Mononuclear cell (primary cell): ENCODE measurements around the gene KCP. TPM values are rescaled to one million over a fixed set of nuclear protein-coding genes. Genes with fewer than 3 reads are reported as not detected.
"Not testable (repeated sequence)": the region's sequence is repeated elsewhere in the genome, so short reads cannot be mapped to it uniquely, and the experiment has no call there.

Experiments used
- H3K27me3 ChIP-seq: 2 replicates; pipeline ENCODE4 v1.6.0; 2011; ENCODE audit warnings: low read length, control low read depth; ENCODE audit not compliant: insufficient read depth
- H3K4me1 ChIP-seq: 2 replicates; pipeline ENCODE4 v1.5.1; 2011; ENCODE audit warnings: mild to moderate bottlenecking, low read length, control low read depth; ENCODE audit not compliant: insufficient read depth
- H3K4me3 ChIP-seq: 2 replicates; pipeline ENCODE4 v1.5.1; 2011; ENCODE audit warnings: mild to moderate bottlenecking, low read length, moderate library complexity
- H3K9me3 ChIP-seq: 2 replicates; pipeline ENCODE4 v1.5.1; 2011; ENCODE audit warnings: low read depth, mild to moderate bottlenecking, control low read depth, low read length
- total RNA-seq: library from RNA; depleted of rRNA; stranded (reverse); fragments of >200 nt; gene quantifications from one replicate; pipeline ENCODE4 v1.2.3, GENCODE V29; 2012

Gene KCP
- total RNA-seq, 1 donor = 0.10 TPM

- Histone ChIP-seq H3K9me3 (no peaks in the 10 kb centered on the region), H3K27me3 (peaks cover 14% of the 10 kb centered on the region), H3K4me1 (peaks cover 4% of the 10 kb centered on the region), H3K4me3 (no peak overlapping the region)
Measured at GRCh38 chr7:128918016-128918665, 7.6 kb upstream of the KCP start.

GRCh38 chr7:128917122-128917521 lies 6.6 kb upstream of the KCP start:
- no peaks in the 10 kb centered on the region for H3K9me3 ChIP-seq

GRCh38 chr7:128916643-128916915 lies 6.1 kb upstream of the KCP start:
- Histone ChIP-seq H3K9me3 (no peaks in the 10 kb centered on the region), H3K4me3 (no peak overlapping the region), H3K27me3 (peaks cover 14% of the 10 kb centered on the region), H3K4me1 (peaks cover 4% of the 10 kb centered on the region)

More at GRCh38 chr7:128917122-128917521, 6.6 kb upstream of the KCP start:
- peaks cover 14% of the 10 kb centered on the region for H3K27me3 ChIP-seq
- H3K4me3 ChIP-seq = no peak overlapping the region
- peaks cover 4% of the 10 kb centered on the region for H3K4me1 ChIP-seq

- Histone ChIP-seq H3K27me3 (peaks cover 16% of the 10 kb centered on the region), H3K9me3 (no peaks in the 10 kb centered on the region), H3K4me3 (no peak overlapping the region), H3K4me1 (peaks cover 4% of the 10 kb centered on the region)
Measured at GRCh38 chr7:128915841-128916642, 5.5 kb upstream of the KCP start.

GRCh38 chr7:128915271-128915819 lies 4.8 kb upstream of the KCP start:
- Histone ChIP-seq H3K27me3 (peaks cover 23% of the 10 kb centered on the region), H3K9me3 (no peaks in the 10 kb centered on the region), H3K4me3 (no peak overlapping the region), H3K4me1 (peaks cover 4% of the 10 kb centered on the region)

GRCh38 chr7:128914566-128915151 lies 4.2 kb upstream of the KCP start:
- Histone ChIP-seq H3K4me1 (peaks cover 4% of the 10 kb centered on the region), H3K27me3 (peaks cover 28% of the 10 kb centered on the region)

GRCh38 chr7:128913870-128914565 lies 3.5 kb upstream of the KCP start:
- Histone ChIP-seq H3K4me1 (peaks cover 4% of the 10 kb centered on the region), H3K27me3 (peaks cover 34% of the 10 kb centered on the region)

More at GRCh38 chr7:128914566-128915151, 4.2 kb upstream of the KCP start:
- H3K4me3 ChIP-seq = no peak overlapping the region
- H3K9me3 ChIP-seq = no peaks in the 10 kb centered on the region

GRCh38 chr7:128912709-128913495 lies 2.4 kb upstream of the KCP start:
- H3K4me3 ChIP-seq, H3K4me1 ChIP-seq, H3K9me3 ChIP-seq: not testable (repeated sequence)
- peaks cover 34% of the 10 kb centered on the region for H3K27me3 ChIP-seq

More at GRCh38 chr7:128913870-128914565, 3.5 kb upstream of the KCP start:
- no peak overlapping the region for H3K4me3 ChIP-seq
- H3K9me3 ChIP-seq = no peaks in the 10 kb centered on the region

GRCh38 chr7:128912281-128912680 lies 1.8 kb upstream of the KCP start:
- H3K4me3 ChIP-seq = no peak overlapping the region
- peaks cover 34% of the 10 kb centered on the region for H3K27me3 ChIP-seq
- H3K4me1 ChIP-seq = peaks cover 4% of the 10 kb centered on the region
- no peaks in the 10 kb centered on the region for H3K9me3 ChIP-seq

- H3K27me3 ChIP-seq = peaks cover 34% of the 10 kb centered on the region
- no peaks in the 10 kb centered on the region for H3K9me3 ChIP-seq
- no peak overlapping the region for H3K4me3 ChIP-seq
- peaks cover 4% of the 10 kb centered on the region for H3K4me1 ChIP-seq
Measured at GRCh38 chr7:128911423-128912031, 1.0 kb upstream of the KCP start.

GRCh38 chr7:128909625-128910568 lies 612 bp downstream of the KCP start:
- peaks cover 29% of the 10 kb centered on the region for H3K27me3 ChIP-seq
- H3K9me3 ChIP-seq = no peaks in the 10 kb centered on the region
- no peaks in the 10 kb centered on the region for H3K4me1 ChIP-seq
- H3K4me3 ChIP-seq = no peak overlapping the region

- Histone ChIP-seq H3K4me1 (no peaks in the 10 kb centered on the region), H3K9me3 (no peaks in the 10 kb centered on the region), H3K4me3 (no peak overlapping the region), H3K27me3 (peaks cover 21% of the 10 kb centered on the region)
Measured at GRCh38 chr7:128908750-128909624, 1.5 kb downstream of the KCP start.
